ENCODE measurements around the gene ELMO1.

- TF ChIP-seq CTCF (IDR thresholded peaks at IDR 0.05) (no peak), ZFX (IDR thresholded peaks at IDR 0.05; ENCODE audit: borderline replicate concordance) (no peak)
Measured at GRCh38 chr7:36916116-36916515, 532.5 kb downstream of the ELMO1 start.

Data from 22Rv1 (cell line).